ENCODE results near the gene NID1.

The NID1 gene

DNA sequence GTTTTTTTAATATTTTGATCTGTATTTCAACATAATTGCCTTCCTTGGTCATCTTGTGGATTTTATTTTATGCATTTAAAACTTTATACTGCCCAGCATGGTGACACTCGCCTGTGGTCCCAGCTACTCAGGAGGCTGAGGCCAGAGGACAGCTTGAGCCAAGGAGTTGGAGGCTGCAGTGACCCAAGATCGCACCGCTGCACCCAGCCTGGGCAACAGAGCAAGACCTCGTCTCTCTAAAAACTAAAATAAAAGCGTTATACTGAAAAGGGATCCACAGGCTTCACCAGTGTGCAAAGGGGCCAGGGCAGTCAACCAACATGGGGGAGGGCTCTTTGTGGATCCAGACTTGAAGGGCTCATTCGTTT, 1.4 kb downstream of the NID1 start:
- DNase-seq, result no peak

DNA sequence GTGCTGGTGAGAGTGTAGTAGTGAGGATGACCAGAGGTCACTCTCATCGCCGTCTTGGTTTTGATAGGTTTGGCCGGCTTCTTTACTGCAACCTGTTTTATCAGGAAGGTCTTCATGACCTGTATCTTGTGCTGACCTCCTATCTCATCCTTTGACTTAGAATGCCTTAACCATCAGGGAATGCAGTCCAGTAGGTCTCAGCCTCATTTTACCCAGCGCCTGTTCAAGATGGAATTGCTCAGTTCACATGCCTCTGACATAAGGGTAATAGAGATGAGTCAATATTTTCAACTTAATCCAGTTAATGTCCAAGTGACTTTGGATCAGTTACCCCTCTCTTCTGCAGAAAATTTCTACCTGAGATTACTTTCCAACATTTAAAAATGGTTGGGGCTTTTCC, 4.6 kb downstream of the NID1 start:
- DNase-seq, result no peak

DNA sequence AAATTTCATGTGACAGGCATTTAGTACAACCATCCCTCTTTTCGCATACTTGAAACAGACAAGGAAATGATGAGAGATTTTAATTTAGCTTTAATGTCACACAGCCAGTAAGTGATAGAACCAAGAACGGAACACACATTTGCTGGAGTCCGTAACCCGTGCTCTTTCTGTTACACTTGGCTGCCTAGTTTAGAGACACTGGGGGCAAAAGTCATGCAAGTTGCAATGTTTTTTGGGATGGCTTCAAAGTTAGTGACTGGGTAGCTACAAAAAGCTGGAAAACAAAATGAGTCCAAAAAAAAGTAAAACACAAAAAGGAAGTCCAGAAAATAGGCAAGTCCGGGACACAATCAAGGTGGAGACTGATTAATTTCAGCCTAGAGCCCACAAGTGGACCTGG, 5.9 kb downstream of the NID1 start:
- DNase-seq, result no peak

DNA sequence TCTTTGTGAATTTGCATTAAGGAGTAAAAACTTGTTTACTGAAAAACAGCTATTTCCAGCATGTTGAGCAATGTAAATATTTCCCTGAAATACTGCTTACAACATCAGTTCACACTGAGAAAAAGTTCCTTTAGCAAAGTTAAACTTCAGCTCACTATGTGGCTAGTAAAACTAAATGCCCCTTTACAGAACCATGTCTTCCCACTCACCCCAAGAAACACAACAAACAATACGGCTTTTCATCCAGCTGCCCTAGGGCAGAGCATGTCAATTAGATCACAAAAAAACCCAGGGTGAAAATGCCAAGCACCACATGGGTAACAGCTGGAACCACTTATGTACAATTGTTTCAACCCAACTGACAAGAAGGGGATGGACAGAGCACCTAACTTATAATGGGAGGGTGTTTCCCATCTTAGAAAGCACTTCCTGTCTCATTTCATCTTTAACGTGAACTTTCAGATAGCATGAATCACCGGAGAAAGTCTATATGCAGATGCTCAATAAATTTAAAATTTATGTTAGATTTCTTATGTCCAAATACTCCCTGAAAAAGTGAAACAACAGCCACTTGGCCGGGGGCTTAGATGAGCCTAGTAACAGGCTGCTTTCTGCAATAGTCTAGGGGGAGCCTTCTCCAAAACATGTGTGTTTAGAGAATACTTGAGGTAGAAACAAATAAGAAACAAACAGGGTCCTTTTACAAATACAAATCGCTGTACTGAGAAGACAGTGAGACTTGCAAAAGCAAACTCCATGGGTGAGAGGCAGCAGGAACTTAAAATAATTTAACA, 6.6 kb downstream of the NID1 start:
- no peak for DNase-seq

DNA sequence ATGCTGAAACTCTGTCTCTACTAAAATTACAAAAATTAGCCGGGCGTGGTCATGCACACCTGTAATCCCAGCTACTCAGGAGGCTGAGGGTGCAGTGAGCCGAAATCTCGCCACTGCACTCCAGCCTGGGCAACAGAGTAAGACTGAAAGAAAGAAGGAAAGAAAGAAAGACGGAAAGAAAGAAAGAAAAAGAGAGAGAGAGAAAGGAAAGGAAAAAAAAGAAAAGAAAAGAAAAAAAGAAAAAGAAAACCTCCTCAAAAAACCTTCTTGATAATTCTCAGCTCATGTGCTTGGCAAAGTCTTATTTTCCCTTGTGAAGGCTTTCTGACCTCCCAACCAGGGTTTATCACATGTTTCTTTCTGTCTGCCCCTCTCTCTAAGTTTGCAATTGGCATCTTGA, 7.3 kb downstream of the NID1 start:
- DNase-seq, result no peak

DNA sequence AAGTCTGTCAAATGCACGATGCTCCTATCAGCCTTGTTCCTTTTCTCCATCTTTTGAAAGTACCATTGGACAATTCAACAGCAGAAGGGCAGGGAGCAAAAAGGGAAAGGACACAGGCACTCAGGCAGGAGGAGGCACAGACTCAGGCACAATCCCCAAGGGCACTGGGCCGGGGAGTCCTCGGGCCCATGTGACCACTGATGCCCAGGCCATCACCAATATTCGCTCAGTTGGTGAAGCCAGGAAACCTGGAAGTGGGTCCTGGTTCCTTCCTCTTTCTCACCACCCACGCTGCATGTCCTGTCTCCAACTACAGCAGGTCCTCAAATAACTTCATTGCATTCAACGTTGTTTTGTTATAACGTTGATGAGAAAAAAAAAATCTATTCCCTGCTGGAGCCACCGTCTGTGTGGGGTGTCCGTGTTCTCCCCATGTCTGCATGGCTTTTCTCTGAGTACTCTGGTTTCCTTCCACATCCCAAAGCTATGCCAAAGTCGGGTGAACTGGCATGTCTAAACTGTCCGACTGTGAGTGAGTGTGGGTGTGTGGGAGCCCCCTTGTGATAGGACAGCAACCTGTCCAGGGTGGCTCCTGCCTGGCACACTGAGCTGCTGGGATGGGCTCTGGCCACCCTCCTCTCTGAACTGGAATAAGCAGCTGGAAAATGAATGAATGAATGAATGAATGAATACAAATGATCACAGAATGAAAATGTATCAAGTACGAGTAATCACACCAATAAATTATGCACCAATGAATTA, 12.5 kb downstream of the NID1 start:
- DNase-seq, result no peak

DNA sequence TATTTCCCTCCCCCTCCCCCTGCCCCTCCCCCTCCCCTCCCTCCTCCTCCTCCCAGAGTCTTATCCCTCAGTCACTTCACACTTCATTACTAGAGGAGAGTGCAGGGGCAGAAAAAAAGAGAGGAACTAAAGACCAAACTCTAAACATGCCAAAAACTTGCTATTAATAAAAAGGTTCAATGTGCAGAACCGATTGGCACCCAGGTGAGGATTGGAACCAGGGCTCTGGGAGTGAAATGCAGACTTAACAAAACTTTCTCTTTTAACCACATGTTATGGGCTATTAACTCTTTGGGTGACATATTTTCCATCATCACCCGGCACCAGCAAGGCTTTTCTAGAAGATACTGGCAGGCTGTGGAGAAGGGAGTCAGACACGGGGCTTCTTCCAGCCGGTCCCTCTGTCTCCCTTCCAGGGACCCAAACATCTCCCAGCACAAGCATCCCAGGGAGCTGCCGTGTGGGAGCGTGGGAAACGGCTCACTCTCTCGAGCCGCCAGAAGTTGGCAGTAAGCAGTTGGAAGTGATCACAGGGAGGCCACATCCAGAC, 13.6 kb downstream of the NID1 start:
- DNase-seq, result no peak

DNA sequence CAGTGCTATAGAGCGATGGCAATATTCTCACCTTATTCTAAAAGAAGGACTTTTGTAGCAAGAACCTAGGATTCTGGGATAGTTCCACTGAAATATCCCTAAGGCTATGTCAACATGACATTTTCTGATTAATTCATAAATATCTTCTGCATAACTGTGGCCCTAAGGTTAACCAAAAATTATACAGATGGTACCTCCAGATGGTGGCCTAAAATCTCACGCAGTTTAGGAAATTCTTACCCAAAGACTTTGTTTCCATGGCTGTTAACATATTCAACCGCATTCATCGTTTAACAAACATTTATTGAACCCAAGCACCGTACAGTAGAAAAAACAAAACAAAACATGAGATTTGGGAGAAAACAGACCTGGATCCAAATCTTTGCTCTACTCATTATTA, 19.1 kb downstream of the NID1 start:
- DNase-seq, result no peak

DNA sequence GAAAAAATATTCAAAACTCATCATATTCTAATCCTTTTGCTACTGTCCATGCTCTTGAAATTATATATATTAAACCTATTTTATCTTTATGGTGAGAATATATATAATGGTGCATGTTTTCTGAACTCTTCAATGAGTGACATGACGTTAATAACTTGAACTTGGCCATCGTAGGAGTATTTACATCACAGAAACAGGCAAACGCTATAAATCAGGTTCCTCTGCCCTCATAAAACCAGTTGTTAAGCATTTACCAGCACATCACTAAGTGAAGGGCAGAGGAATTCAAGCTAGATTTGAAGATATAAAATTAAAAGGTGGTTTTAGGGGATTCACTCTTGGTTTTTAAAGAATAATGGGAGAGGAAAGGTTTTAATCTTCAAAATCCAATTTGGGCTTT, 20.5 kb downstream of the NID1 start:
- no peak for DNase-seq

DNA sequence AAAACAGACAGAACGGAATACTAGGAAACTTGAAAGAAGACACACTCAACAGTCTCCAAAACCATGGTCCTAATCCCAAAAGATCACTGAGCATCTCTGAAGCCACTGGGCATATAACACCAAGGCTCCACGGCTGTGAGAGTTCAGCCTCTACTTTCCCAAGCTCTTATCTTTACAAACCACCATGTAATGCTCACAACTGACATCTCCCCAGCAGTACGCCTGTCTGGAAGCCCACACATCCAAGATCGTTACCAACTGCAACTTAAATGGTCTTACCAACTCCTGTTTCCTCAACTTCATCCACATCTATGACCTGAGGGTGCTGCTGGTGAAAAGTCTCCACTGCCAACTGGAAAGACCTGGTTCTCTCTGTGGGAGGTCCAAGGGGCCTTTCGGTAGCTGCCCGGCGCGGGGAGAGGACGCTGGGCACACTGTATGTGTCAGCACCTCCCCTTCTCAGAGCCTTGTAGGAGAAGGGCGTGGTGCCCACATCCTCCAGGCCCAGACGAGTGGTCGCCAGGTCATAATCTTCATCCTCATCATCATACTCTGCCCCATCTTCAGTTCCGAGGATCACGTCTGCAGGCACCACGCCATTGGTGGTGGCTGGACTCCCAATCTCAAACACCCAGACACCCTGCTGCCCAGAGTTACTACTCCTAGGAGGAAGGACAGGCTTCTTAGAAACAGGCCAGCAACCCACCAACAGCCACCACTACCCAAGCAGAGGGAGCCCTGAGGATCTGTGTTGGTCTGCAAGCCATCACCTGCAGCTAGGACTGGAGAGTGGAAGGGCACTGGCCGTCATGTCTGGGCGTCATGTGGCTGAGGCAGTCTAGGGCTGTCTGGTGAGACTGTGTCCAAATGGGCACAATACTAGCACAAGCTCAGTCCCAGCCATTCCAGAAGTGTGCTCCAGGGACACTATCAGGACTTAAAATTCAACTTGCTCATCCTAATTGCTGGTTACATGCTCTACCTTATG, 23.0 kb downstream of the NID1 start:
- DNase-seq, result no peak

DNA sequence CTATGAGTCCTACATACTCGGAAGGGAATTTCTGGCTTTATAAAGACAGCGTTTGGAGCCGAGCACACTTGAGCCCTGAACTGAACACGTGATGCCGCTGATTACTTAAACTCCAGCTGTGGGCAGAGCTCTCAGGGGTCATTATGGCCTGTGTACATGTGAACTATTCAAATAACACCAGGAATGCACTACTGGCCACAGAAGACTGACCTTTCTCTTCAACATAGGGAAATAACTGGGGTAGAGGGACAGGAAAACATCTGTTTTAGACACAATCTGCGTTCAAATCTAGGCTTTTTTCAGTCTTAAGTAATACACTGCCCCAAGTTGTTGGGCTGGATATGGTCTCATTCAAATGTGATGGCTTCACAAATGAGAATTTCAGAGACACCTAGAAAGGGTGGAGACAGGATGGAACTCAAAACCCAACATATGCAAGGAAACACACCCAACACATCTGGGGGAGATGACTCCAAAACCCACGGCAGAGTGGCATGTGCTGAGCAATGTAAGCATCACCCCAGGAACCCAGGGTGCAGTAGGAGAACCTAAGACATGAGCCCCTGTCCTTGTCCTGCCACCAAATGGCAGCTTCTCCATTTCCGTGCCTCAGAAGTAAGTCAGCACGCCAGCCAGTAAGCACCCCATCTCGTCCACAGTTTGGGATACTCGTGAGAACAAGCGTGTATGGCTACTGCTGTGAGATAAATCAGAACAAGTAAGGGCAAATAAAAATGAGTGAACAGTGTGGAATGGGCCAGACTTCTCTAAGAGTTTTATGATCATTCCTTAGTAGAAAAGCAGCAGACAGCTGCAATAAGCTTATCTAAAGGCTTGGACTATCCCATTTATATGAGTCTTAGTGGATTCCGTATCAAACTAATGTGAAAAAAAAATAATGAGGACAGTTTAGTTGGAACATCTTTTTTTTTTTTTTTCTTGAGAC, 24.9 kb downstream of the NID1 start:
- no peak for DNase-seq

DNA sequence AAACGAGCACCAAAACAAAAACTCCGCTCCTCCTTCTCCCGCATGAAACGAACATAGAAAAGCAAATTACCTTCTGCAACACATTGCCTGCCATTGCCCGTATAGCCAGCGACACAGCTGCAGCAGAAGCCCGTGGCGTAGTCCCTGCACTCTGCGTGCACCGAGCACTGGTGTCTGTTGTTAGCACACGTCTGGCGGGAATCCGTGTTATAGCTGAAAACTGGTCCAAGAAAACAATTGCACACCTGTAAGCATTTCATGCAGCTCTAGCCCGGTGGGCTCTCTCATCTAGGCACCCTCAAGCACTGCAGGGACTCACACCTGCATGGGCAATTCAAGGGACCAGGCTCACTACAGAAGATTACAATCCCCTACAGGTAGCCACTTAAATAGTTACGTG, 26.9 kb downstream of the NID1 start:
- DNase-seq, result no peak

DNA sequence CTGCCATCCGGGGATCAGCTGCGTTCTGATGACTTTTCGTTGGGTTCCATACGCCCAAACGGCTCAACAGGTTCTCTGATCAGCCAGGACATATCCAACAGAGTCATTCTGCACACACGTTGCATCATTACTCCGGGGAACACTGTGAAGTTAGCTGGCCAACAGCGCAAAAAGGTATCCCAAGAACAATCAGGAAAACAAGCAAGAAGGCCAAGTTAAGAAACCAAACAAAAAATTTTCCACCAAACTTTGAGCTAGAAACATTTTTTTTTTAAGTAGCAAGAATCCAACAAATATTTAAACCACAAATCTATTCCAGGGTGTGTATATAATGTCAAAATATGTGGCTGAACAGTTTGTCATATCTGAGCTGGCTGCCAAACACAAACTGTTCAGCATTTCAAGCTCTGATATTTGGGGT, 29.2 kb downstream of the NID1 start:
- DNase-seq, result no peak

DNA sequence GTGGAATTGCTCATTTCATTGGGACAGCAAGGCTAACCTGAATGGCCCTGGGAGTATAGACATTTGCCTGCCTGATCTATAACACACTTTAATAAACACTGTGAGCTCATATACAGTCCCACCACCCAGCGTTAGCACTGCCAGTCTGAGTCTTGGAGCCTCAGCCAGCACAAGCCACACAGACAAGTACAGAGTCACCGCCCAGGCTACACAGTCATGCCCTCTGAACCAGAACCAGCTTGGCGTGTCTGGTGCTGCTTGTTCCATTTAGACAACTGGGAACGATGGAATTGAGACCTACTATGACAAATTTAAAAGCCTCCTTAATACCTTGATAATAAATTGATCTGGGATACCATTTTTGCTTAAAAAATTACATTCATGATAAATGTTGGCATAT, 31.6 kb downstream of the NID1 start:
- DNase-seq, result no peak

DNA sequence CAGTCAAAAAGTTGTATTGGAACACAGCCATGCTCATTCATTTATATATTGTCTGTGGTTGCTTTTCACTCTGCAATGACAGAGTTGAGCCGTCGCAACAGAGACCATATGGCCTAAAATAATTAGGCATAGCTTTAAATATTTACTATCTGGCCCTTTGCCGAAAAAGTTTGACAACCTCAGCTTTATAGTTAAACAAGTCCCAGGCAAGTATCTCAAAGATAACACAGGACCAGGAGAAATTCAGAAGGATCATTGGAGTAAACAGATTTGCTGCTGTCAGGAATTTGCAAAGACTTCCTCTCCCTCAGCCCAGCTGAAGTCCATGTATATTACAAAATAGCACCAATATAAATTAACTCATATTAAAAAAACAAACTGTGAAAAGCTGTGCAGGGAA, 34.4 kb downstream of the NID1 start:
- no peak for DNase-seq

DNA sequence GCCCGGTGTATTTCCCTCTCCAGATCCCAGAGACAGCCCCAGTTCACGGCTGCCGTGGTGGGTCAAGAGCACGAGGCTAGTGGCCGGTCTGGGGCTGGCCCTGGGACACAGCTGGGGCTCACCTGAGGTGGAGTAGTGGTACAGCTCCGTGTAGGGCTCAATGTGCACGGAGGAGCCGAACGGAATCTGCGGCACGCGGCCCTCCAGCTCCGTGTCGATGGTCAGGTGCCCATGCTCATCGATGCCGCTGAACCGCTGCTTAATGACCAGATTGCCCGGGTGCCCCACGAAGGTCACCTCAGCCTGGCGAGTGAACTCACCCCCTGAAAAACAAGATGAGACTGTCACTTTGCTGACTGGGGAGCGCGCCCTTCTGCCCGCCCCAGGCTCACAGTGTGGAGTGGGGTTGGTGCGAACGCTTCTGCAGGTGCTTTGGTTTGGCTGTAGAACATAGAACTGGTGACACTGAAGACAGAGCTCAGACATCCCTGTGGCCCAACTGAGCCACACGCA, 35.4 kb downstream of the NID1 start:
- no peak for DNase-seq

DNA sequence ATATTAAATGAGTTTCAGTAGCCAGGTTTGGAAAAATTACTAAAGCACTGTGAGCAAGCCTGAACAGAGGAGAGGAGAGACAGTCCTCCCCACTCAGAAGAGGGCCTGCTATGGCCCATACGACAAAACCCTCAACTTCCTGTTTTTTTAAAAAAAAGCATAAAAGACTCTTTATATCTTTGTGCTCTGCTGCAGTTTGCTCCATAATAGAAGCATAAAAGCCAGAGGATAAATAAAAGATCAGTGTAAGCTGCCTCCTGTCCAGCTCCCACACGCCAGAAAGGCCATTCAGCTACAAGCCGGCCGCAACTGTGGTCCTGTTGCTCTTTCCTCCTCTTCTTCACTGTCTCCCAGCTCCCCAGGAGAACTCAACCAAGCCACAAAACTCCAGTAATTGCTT, 37.8 kb downstream of the NID1 start:
- DNase-seq, result no peak

DNA sequence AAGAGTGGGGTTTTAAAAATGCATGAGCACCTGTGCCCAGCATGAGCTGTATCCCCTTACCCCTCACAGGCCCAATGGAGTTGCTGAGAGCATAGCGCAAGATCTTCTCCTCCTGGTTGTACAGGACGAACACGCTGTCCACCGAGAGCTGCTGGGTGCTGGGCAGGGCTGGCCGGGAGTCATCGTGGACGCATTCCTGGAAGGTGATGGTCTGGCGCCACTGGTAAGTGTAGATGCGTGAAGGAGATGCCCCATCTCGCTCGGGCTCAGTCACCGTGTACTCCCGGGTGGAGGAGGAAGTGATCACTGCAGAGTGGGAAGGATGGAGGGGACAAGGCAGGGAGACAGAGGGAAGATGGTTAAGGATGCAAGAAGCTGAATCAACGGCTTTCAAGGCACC, 39.1 kb downstream of the NID1 start:
- DNase-seq, result no peak

DNA sequence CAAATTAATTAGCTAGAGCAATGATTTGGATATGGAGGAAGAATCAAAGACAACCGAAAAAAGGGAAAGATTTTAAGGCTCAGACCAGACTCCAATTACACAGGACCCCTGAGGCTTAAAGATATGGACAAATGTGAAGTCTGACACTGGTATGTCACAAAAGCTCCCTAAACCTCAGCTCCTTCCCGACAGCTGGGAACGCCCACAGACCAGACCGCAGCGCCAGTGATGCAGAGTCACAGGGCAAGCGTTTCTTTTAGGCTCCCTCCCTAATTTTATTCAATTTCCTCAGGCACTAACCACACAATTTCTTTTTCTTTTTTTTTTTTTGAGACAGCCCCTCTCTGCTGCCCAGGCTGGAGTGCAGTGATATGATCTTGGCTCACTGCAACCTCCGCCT, 40.2 kb downstream of the NID1 start:
- DNase-seq, result no peak

DNA sequence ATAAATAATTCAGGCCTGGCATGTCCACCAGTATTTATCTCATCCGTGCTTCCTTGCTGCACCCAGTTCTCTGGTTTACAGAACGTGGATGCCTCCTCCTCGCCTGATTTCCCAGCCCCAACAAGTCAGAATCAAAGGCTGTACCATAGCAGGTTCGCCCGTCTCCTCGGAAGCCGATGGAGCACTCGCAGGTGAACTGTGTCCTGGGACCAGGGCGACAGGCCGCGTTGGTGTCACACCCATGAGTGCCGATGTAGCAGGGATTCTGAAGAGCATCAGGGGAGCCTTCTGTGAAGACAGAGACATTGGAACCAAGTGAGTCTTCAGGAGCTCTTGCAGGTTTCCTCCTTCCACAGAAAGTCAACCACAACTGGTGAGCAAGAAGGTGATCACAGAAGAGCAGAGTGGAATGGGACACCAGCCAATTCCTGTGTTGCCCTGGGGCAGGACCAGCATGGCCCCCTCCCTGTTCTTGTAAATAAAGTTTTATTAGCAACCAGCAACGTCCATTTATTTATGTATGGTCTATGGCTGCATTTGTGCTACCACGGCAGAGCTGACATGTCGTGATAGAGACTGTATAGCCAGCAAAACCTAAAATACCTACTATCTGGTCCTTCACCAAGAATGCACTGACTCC, 40.8 kb downstream of the NID1 start:
- no peak for DNase-seq
